HL-60/S4 treated with phorbol 12-myristate 13-acetate at 8.2 ng/mL for 4 days and 3 days (cell line): Measurements from ENCODE around the gene KRTAP10-8.
"Not testable (repeated sequence)": the region's sequence is repeated elsewhere in the genome, so short reads cannot be mapped to it uniquely, and the experiment has no call there.

Experiments used
- in situ Hi-C: fragments of 300-500 bp; cut with MboI; formaldehyde crosslinking; loops from 2 replicates; pipeline ENCODE4 v1.15.0; 2022; ENCODE audit warnings: low sequenced_read_pairs

Gene KRTAP10-8

DNA sequence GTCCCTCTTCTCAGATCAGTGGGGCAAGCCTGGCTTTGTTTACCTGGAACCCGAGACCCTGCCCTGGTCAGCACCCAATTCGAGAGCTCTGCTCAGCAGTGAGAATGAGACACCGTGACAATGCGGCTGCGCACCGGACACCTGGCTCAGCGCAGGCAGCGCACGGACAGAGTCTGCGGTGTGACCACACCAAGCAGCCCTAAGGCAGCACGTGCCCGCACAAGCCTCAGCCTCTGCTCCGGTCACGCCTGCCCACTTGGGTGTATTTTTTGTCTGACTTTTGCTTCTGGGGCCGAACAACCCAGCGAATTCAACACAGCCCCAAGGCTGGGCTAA, 4.7 kb downstream of the KRTAP10-8 start:
- in situ Hi-C loops = no loop called here

DNA sequence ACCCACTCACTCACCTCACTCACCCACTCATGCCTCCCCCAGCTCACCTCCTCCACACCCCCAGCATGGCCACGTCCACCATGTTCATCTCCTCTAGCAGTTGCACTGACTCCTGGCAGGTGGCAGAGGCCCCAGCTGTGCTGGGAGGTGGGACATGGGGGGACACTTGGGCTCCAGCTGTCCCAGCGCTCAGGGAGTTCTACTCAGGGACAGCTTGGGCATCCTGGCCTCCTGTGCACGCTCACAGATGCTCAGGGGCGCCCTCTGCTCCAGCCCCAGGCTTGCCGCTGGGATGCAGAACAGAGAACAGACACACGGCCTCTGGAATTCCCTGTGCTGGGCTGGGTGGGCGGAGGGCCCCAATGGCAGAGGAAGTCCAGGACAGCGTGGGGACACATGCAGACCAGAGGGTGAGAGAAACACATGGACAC, 5.2 kb downstream of the KRTAP10-8 start:
- in situ Hi-C loops = no loop called here

DNA sequence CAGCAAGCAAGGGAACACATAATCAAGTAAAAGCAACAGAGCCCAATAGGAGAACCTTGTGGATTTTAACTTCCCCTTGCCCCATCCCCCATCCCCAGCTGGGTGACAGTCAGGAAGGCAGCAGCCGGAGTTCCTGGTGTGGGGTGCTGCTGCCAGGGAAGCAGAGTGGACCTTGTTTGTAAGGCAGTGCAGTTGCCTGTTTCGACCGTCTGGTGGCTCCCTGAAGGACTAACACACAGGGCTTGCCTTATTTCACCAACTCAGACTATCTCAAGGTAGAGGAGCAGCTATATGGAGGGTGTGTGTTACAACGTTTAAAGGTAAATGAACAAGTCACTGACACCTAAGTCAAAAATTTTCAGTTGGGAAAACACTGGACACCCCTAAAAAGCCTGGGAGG, 6.6 kb downstream of the KRTAP10-8 start:
- in situ Hi-C loops = no loop called here

DNA sequence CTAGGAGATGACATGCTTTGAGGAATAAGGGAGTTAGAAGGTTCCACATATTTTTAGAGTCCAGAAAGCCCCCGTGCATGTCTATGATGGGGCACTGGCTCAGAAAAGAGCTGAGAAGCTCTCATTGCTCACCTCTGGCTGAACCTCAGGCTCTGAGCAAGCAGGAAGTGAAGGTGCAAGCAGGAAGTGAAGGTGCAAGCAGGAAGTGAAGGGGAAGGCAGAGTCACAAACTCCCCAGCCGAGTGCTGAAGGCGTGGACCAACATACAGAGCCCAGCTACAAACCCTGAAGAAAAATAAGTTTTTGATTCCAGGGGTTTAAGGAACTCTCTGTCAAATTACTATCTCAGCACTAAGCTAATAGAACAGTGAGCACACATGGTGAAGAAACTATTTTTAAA, 7.0 kb downstream of the KRTAP10-8 start:
- in situ Hi-C loops = no loop called here

DNA sequence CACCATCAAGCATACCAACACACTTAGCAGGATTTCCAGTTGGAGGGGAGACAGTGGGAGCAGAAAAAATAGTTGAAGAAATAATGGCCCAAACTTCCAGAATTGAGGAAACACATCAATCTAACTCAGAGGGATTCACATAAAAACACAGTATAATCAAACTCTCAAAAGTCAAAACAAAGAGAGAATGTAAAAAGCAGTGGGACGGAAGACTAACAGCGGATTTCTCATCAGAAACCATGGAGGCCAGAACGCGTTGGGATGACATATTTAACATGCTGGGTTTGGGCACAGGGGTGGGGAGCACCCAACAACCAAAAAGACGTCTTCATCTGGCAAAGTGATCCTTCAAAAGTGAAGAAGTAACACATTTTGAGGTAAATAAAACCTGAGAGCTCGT, 8.0 kb downstream of the KRTAP10-8 start:
- in situ Hi-C loops = no loop called here

DNA sequence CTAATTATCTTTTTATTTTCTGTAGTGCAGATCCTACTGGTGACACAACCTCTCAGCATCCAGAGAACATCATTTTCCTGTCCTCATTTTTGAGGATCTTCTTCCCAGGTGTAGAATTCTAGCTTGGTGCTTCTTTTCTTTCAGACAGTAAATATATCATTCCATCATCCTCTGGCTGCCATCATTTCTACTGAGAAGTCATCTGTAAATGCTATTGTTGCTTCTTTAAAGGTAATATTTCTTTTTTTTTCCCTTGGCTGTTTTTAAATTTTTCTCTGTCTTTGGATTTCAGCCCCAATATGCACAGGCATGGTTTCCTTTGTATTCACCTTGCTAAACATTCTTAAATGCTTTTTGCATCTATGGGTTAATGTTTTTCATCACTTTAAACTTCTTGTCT, 11.7 kb downstream of the KRTAP10-8 start:
- in situ Hi-C loops = no loop called here

DNA sequence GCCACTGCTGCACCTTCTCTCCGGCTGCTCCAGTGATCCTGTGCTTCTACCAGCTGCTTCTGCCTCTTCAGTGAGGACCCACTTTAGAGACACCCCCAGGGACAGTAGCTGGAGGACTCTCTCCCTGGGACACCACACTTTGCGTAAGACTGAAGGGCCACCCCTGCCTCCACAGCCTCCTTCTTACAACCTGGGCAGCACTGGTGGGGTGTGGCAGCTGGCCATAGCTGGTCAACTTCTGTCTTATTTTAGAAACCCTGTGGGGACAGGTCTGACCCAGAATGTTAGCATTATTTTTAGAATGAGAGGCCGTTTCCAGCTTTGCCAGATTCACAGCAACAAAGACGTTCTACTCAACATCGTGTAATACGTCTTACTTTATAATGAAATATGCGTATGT, 13.9 kb downstream of the KRTAP10-8 start:
- in situ Hi-C loops = no loop called here

DNA sequence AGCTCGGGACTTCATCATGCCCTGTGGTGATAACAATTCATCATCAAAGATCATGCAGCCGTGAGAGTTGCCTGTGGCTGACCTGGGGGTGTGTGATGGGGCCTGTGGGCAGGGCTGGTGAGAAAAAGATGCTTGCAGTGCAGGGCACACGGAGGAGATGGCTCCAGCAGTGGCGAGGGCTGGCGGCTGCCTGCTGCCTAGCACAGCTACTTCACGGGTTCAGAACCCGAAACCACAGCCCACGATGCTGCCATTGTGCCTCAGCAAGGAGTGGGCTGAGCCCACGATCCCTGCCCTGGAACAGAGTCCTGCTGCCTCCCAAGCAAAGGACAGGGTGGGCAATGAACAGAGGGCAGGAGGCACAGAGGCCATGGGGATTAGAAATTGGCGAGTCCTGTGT, 14.4 kb downstream of the KRTAP10-8 start:
- in situ Hi-C loops = no loop called here

DNA sequence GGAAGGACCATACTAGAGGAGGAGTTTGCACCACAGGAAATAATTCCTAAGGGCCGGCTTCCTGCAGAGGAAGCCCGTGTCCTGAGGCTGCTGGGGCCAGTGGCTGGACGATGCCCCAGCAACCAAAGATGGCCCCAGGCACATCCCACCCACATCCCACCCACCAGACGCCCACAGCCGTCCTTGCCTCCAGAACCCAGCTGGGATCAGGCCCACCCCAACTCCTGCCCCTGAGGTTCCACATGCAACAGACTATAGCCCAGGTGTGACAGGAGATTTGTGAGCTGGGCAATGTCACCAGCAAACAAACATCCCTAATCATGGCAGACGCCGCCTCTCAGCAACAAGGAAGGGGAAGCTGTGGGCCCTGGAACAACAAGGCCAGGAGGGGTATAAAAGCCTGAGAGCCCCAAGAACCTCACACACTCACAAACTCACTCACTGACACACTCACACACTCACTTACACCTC, 14.8 kb downstream of the KRTAP10-8 start, which contains the start of gene KRTAP10-9:
KRTAP10-9 (plus strand) TSS at position 421 of the 471 bp plus-strand sequence. CDS start 79 bp downstream, outside the sequence.
- in situ Hi-C loops = no loop called here

DNA sequence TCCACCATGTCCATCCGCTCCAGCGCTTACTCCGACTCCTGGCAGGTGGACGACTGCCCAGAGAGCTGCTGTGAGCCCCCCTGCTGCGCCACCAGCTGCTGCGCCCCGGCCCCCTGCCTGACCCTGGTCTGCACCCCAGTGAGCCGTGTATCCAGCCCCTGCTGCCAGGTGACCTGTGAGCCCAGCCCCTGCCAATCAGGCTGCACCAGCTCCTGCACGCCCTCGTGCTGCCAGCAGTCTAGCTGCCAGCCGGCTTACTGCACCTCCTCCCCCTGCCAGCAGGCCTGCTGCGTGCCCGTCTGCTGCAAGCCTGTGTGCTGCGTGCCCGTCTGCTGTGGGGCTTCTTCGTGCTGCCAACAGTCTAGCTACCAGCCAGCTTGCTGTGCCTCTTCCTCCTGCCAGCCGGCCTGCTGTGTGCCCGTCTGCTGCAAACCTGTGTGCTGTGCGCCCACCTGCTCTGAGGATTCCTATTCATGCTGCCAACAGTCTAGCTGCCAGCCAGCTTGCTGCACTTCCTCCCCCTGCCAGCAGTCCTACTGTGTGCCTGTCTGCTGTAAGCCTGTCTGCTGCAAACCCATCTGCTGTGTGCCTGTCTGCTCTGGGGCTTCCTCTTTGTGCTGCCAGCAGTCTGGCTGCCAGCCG, 15.4 kb downstream of the KRTAP10-8 start:
- in situ Hi-C loops = not testable (repeated sequence)

DNA sequence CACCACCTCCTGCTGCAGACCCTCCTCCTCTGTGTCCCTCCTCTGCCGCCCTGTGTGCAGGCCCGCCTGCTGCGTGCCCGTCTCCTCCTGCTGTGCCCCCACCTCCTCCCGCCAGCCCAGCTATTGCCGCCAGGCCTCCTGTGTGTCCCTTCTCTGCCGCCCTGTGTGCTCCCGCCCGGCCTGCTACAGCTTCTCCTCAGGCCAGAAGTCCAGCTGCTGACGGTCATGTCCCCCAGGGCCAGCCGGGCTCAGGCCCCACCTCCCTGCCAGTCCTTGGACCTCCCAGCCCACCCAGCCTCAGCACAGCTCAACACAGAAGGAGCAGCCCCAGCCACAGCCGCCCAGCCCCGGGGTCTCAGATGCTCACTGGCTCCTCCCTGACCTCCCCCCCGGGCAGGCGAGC, 16.0 kb downstream of the KRTAP10-8 start:
- in situ Hi-C loops = not testable (repeated sequence)

DNA sequence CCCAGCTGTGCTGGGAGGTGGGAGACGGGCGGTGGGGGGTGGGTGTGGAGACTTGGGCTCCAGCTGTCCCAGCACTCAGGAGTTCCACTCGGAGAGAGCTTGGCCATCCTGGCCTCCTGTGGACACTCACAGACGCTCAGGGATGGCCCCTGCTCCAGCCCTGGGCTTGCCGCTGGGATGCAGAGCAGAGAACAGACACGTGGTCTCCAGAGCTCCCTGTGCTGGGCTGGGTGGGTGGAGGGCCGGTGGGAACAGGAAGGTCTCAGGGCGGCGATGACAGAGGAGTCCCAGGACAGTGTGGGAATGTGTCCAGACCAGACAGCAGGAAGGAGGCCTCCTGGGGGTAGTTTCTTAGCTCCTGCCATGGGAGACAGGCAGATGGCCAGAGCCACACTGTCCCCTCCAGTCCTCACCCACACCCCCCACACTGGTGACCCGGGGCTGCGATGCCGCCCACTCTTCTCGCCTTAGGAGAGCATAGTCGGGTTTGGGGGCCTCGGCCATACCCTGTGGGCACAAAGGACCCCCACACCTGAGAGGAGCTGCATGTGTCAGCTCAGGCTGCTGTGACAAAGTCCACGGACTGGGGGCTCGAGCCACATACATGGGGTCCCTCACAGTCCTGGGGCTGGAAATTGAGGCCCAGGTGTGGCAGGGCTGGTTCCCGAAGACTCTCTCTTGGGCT, 17.0 kb downstream of the KRTAP10-8 start:
- in situ Hi-C loops = no loop called here

DNA sequence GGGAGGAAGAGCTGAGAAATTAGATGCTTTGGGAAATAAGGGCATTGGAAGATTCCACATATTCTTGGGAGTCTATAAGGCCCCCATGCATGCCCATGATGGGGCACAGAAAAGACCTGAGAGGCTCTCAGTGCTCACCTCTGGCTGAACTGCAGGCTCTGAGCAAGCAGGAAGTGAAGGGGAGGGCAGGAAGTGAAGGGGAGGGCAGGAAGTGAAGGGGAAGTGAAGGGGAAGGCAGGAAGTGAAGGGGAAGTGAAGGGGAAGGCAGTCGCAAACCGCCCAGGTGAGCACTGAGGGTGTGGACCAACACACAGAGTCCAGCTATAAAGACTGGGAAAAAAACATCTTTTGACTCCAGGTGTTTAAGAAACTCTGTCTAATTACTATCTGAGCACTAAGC, 18.6 kb downstream of the KRTAP10-8 start:
- in situ Hi-C loops = no loop called here

DNA sequence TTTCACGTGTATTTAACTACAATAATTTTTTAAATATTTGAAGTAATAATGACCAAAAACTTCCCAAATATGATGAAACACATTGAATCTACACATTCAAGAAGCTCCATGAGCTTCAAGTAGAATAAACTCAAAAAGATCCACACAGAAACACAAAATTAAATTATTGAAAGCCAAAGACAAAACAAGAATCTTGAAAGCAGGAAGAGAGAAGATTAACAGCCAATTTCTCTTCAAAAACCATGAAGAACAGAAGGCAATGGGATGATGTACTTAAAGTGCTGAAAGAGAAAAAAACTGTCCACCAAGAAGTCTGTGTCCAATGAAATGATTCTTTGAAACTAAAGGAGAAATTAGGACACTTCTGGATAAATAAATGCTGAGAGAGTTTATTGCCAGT, 20.2 kb downstream of the KRTAP10-8 start:
- in situ Hi-C loops = no loop called here

DNA sequence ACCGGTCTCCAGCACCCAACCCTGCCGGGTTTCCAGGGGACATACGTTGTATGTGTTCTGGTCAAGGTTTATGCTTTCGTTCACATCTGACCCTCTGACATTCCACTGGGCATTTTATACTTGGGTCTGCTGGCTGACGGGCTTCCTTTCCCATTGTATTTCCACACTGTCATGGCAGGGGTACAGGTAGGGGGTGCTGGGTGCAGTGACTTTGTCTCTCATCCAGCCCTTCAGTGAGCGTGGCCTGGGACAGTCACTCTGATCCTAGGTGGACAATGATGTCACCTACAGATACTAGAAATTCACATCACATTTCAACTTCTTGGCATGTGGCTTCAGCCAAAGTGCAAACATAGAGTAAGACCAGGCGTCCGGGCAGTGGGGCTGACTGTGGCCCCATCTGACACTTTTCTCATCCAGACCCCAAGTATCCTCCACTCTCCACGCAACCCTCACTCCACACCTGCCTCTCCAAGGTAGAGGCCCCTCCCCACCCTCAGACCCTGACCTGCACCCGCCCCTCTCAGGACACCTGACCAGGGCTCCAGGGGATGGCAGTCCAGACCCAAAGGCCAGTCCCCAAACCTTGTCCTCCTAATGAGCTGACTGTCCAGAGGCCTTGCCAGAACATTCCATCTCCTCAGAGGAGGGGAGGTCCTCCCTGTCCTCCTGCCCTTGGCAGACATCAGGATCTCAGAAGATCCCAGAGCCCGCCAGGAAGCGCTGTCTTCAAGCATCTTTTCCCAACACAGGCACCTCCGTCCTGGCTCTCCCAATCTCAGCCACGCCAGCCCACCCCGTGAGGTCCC, 24.5 kb downstream of the KRTAP10-8 start:
- in situ Hi-C loops = no loop called here

DNA sequence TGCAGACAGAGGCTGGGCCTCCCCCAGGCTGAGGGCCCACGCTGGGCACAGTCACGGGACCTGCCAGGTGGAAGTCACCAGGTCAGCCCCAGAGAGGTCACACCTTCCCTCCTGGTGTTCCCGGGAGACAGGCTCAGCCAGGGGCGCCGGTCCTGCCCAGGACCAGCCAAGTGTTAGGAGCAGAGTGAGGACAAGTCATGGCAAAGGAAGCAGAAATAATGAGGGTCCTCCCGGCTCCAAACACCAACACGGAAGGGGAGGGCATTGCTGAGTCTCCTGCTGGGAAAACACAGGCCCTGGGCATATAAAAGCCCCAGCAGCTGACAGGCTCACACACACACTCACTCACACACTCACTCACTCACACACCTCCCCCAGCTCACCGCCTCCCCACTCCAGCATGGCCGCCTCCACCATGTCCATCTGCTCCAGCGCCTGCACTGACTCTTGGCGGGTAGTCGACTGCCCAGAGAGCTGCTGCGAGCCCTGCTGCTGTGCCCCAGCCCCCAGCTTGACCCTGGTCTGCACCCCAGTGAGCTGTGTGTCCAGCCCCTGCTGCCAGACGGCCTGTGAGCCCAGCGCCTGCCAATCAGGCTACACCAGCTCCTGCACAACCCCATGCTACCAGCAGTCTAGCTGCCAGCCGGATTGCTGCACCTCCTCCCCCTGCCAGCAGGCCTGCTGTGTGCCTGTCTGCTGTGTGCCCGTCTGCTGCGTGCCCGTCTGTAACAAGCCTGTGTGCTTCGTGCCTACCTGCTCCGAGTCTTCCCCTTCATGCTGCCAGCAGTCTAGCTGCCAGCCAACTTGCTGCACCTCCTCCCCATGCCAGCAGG, 25.4 kb downstream of the KRTAP10-8 start, which contains the start of gene KRTAP10-10:
KRTAP10-10 (plus strand) TSS at position 339 of the 833 bp plus-strand sequence; CDS start at position 401, 62 bp downstream.
- in situ Hi-C loops = no loop called here

DNA sequence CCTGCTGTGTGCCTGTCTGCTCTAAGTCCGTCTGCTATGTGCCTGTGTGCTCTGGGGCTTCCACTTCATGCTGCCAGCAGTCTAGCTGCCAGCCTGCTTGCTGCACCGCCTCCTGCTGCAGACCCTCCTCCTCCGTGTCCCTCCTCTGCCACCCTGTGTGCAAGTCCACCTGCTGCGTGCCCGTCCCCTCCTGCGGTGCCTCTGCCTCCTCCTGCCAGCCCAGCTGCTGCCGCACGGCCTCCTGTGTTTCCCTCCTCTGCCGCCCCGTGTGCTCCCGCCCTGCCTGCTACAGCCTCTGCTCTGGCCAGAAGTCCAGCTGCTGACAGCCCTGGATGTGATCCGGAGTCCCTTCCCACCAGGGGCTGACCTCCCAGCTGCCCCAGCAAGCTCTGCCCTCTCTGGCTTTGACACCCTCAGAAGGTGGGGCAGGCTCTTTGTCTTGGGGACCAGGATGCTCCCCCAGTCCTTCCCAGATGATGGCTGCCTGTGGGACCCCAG, 26.0 kb downstream of the KRTAP10-8 start:
- in situ Hi-C loops = not testable (repeated sequence)

DNA sequence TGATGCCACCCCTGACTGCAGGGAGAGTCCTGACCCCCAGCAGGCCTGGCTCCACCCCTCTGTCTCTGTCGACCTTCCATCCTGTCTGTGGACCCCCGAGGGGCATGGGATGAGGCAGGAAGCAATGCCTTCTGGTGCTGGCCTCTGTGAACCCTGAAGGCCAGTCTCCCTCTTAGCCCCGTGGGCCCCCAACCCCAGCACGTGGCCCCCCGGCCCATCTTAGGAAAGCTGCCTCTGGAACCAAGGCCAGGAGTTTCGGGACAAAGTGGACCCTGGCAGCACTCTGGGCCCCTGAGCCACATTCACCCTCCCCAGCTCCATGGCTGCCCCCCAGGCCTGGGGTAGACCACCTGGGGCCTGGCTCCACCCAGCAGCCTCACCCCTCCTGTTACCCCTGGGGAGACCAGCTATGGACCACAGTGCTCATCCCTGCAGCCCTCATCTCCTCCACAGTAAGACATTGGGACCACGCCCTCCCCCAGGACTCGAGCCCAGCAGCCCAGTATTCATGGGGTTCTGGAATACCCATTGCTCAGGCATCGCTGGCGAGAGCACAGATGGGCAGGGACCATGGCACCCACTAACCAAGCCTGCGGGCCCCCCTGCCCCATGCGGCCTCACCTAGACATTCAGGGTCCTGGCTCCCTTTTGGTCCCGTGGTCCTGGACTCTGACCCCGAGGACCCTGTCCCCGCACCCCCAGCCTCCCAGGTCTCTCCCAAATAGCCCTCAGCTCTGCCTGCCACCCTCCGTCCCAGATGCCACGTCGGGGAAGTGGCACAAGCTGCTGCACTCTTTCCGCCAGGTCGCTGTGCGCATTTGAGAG, 26.8 kb downstream of the KRTAP10-8 start:
- in situ Hi-C loops = not testable (repeated sequence)

DNA sequence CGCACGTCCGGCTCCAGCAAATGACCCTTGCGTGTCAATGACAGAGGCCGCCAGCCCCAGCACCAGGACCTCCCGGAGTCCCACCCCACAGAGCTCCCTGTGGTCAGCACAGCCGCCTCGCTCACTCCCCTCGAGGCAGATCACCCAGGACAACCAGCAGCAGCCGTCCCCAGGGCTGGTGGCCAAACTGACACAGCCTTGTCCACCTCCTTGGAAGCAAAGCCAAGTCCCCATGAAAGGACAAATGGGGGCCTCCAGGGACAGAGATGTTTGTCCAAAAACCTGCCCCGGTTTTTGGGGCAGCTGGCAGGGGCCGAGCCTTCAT, 27.4 kb downstream of the KRTAP10-8 start:
- in situ Hi-C loops = no loop called here

DNA sequence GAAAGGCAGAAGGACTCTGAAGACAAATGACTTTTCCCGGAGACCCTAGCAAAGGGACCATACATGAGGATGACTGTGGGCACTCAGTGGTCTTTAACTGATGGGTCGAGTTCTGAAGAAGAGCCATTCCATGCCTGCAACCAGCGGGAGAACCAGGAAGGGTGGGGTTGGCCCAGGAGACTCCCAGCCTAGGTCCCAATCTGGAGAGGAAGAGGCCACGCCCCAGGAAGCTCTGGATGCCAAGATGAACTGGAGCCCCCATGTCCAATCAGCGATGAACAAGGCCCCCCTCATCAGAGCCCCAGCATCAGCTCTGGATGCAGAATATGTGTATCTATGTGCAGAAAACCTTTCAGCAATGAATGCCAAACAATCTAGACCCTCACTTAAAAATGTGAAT, 28.9 kb downstream of the KRTAP10-8 start:
- in situ Hi-C loops = no loop called here
